ENCODE results near the gene SMPD4.
A peak's percentile ranks its signal among the peaks of the same experiment; 100 is the strongest.
"Not testable (repeated sequence)": the region's sequence is repeated elsewhere in the genome, so short reads cannot be mapped to it uniquely, and the experiment has no call there.

SMPD4 gene

DNA sequence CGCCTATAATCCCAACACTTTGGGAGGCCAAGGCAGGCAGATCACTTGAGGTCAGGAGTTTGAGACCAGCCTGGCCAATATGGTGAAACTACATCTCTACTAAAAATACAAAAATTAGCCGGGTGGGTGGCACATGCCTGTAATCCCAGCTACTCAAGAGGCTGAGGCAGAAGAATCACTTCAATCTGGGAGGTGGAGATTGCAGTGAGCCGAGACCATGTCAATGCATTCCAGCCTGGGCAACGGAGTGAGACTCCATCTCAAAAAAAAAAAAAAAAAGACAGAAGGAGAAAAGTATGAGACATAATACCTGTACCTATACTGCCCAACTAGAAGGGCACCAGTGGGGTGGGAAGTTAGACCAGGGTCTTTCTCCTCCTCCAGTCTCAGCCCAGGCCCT lies 22.0 kb downstream of the SMPD4 start:
- DNase-seq (ENCODE audit: low spot score) = not testable (repeated sequence)

DNA sequence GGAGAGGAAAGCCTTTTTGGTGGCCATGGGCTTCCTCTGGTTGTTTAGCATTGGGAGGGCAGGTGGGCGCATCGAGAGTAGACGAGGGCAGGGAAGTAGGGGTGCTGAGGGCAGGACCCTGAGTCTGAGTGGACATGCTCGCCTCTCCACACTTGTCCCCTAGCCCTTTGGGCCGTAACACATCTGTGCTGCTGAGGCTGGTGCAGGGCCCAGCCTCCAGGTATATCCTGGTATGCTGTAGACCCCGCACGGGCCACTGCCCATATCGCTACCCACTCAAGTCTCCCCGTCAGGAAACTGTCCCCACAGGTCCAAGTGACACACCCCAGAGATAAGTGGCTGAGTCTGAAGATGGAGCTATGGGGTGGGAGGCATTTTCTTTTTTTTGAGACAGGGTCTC lies 22.8 kb downstream of the SMPD4 start:
- no peak for DNase-seq (ENCODE audit: low spot score)

DNA sequence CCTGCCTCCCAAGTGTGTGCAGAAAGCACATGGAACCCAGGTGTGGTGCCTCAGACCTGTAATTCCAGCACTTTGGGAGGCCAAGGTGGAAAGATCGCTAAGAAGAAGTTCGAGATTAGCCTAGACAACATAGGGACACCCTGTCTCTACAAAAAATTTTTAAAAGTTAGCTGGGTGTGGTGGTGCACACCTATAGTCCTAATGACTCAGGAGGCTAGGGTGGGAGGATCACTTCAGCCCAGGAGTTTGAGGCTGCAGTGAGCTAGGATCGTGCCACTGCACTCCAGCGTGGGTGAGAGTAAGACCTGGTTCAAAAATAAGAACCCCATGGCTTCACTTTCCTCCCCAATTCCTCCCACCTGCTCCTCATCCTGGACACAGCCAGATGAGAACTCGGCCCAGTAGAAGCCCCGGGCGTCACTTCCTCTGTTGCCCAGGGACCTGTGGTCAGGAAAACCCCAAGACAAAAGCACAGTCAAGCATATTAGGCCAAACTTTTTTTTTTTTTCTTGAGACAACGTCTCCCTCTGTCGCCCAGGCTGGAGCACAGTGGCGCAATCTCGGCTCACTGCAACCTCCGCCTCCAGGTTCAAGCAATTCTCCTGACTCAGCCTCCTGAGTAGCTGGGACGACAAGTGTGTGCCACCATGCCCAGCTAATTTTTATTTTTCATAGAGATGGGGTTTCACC lies 23.4 kb downstream of the SMPD4 start:
- DNase-seq (ENCODE audit: low spot score) = not testable (repeated sequence)

DNA sequence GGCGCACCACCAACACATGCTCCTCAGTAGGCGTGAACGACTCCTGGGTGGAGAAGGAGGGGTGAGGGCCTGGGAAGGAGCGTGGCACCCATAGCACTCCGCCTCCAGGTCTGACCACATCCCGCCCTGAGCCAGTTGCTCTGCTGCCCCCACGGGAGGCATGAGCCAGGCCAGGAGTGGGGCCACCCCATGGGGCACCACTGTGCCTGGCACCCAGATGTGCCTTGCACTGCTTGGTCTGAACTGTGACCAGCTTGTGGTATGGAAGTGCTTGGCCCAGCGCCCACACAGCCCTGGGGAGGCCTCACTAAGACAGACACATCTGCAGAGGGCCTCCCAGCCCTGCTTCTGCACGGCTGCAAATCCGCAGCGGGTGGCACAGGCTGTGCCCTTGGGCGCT lies 24.0 kb downstream of the SMPD4 start:
- DNase-seq (ENCODE audit: low spot score) = not testable (repeated sequence)

DNA sequence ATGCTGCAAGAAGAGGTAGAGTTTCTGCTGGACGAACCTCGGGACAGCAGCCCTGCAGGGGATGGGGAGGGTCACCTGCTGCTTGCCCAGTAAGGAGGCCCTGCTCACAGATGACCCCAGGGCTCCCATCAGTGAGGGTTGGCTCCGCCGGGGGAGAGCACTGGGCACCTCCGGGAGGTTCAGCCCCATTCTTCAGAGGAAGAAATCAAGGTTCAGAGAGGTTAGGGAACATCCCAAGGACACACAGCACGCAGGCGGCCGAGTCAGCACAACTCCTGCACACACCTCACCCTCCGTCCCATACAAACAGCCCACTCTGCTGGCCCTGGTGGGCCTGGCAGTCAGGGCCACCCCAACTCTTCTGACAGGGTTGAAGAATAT lies 24.8 kb downstream of the SMPD4 start:
- DNase-seq (ENCODE audit: low spot score) = no peak

DNA sequence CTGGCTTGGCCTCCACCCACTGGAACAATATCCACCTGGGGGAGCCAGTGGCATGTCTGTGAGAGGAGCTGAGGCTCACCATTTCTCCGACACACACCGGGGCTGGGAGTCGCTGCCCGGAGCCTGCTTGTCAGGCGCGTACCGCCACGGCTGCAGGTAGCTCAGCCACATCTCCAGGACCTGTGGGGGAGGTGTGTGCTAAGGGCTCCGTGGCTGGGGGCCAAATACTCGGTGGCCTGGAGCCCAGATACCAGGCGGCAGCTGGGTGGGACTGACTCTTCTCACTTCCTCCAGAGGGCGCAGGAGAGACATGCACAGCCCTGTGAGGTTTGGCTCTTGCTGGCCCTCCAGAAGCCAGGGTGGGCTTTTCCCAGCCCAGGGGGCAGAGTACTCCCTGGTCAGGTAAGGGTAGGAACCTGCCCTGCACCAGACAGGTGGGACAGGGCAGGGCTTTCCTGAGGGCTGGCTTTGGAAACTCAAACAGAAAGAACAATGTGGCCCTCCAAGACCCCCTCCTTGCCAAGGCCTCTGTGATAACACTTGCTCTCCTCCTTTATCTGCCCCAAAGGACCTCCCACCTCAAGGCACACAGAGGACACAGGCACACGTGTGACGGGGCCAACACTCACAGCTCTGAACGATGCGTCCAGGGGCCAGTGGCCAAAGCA lies 25.3 kb downstream of the SMPD4 start:
- DNase-seq (ENCODE audit: low spot score) = peak; percentile 34

DNA sequence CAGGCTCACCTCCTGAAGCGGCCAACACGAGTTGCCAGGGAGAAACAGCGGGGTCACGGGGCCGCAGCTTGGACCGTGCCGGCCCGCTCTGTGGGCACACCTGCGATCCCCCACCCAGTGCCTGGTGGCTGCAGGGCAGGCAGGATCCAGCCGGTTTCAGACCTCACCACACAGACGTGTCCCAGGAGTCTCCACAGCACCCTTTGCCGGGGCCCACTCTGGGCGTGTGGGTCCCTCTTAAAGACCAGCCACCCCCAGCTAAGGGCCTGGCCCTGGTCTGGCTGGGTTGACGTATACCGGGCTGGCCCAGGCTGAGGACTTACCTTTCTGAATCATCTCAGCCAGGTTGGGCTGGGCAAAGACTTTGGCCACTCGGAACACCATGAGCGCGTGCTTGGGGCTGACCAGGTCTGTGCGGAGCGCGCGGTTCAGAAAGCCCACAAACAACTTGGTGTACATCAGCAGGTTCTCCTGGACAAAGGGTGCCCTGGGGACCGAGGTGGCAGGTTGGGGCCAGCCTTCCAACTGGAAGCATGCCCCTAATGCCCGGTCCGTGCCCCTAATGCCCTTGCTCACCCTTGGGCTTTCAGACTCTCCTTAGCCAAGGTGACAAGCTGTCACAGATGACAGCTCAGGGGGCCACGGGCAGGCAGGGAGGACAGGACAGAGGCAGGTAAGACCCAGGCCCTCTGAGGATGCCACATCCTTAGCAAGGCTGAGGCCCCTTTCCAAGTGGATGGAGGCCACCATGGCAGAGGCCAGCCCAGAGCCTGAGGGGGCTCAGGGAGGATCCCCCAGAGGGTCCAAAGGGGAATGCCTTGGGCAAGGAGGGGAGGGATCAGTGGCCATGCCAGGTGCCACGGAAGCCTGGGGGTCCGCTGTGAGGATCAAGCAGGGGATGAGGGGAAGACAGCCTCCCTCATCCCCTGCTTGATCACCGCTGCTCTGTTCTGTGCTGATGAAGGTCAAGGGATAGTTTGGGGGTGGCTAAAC lies 26.3 kb downstream of the SMPD4 start:
- DNase-seq (ENCODE audit: low spot score) = no peak

DNA sequence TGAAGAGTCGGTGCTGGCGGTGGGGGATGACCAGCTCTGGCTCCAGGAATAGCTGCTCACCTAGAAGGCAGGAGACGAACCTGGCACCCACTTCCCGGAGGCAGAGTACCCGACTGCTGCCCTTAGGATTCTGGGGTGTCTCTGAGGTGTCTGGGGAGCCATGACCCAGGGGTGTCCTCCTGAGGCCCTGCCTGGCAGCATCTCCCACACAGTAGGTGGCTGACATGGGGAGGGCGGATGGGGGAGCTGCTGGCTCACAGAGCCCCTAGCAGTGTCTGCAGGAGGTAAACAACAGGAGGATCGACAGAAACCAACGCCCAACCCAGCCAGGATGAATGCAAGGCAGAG lies 27.0 kb downstream of the SMPD4 start:
- not testable (repeated sequence) for DNase-seq (ENCODE audit: low spot score)

DNA sequence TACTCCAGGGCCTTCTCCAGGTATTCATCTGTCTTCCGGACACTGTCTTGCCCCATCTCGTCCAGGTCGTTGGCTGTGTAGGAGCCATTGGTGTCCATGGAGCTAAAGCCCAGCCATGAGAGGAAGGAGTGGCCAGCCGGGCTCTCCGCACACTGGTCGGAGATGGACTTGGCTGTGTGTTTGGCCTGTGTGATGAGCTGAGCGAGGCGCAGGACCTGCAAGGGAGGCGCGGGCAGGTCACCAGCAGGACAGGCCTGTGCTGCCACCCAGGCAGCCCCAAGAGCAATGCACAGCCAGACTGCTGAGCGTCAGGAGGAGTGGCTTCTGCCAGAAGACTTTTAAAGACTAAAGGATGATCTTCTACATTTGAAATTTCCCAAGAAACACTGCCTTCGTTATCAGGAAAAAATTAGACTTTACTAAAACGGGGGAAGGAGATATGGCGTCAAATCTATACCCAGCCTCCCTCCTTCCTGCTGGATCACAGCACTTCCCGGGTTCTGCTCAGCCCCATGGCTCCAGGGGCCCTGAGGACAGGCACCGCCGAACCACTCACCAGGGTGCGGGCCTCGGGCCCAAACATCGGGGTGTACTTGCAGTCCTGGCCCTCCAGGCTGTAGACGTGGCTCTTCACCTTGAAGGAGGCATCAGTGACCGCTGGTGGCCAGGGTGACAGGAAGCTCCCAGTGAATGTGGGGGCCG lies 27.5 kb downstream of the SMPD4 start:
- DNase-seq (ENCODE audit: low spot score) = not testable (repeated sequence)

DNA sequence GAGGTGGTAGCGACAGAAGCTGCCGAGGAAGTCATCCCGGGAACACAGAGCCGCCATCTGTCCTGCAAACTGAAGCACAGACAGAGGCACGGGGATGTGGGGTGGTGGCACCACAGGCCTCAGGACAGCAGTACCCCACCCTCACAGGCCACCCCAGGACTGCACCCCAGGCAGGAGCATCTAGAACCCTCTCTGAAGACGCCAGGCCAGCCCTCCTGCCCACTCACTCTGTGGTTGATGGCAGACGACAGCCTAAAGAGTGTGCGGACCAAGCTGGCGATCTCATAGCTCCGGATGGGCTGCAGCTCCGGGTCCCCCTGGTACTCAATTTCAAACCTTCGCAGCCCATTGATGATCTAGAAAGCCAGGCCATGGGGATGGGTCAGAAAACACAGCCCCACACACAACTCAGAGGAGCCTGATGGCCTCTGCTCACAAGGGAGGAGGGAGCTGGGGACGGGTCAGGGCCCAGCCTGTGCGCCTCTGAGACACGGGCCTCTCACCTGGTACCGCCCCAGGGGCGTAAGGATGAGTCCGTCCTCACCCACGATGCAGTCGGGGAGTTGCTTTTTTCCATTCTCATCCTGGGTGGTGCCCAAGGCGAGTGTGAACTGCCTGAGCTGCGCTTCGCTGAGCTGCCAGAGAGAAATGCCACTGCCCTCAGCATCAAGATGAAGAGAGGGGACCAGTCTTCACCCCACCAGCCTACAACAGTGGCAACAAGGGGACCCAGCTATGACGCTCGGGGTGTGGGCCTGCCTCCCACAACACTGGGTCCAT lies 28.4 kb downstream of the SMPD4 start:
- no peak for DNase-seq (ENCODE audit: low spot score)

DNA sequence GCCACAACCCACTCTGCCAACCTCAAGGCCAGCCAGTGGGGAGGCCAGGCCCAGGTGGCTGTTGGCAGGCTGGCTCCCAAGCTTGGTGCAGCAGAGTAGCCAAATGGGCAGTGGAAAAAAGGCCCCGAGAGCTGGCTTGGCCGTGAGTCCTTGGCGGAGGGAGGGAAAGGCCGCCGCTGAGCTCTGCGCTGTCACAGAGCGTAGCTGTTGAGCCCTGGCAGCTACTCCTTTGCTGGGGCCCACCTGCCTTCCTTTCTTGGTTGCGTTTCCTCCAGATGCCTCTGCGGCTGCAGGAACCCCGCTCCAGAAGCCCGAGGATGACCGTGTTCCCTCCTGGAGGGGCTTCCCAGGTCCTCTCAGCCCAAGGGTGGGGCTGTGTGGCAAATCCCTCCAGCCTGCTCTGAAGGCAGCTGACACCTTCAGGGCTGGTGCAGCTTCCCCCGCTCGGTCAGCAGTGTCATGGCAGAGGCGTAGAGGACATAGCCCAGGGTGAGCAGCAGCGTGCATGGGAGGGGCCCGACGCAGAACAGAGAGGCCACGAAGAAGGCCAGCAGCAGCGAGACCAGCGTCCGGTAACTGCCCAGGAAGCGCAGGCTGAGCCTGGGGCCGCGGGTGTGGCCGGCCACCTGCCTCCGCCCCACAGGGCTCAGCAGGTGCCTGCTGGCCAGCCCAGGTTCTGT lies 29.1 kb downstream of the SMPD4 start:
- DNase-seq (ENCODE audit: low spot score) = not testable (repeated sequence)

DNA sequence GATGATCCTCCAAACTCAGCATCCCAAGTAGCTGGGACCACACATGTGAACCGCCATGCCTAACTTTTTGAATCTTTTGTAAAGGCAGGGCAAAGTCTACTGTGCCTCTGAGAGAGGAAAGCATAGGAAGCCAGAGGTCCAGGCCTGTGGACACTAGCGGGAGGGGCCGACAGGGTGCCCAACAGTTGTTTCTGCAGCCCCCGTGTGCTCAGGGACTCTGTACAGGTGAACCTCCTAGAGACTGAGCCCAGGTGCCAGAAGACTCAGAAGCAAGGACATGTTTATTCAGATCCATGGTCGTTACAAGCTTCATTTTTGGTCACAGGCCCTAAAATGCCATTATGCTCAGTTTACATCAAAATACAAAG lies 30.3 kb downstream of the SMPD4 start:
- DNase-seq (ENCODE audit: low spot score) = not testable (repeated sequence)

DNA sequence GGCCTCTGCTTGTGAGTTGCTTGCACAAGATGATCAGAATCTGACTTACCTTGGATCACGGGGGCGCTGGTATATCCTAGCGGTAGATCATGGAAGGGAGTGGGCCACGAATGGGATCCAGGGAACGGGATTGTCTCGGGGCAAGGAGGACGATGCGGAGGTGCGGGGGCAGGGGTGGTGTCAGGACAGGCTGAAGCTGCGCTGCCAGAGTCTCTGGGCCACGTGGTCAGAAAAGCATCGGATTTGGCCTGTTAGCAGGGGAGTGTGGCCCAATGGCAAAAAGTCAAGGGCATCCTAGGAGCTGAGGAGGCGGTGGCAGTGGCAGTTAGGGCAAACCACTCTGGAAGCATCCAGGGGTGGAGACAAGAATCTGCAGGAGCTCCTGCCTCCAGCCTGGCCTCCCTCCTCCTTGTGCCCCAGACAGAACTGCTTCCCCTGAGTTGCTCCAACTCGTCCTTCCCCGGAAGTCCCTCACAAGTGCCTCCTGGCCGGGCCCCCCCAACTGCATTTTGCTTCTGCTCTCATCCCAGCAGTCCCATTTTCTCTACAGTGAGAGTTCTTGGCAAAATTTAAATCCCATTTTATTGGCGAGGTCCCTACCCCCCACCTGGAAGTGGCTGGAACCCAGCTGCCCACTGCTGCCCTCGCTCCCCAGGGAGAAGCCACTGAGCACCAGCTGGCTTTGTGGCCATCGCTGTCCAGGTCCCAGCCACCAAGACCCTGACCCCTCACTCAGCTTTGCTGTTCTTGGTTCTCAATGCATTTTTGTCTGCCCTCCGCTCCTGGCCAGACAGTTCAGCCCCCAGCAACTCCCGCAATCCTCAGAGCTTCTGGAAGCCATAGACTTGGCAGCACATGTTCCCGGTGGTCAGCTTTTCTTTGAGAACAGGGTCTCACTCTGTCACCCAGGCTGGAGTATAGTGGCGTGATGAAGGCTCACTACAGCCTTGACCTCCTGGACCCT lies 30.9 kb downstream of the SMPD4 start:
- no peak for DNase-seq (ENCODE audit: low spot score)

DNA sequence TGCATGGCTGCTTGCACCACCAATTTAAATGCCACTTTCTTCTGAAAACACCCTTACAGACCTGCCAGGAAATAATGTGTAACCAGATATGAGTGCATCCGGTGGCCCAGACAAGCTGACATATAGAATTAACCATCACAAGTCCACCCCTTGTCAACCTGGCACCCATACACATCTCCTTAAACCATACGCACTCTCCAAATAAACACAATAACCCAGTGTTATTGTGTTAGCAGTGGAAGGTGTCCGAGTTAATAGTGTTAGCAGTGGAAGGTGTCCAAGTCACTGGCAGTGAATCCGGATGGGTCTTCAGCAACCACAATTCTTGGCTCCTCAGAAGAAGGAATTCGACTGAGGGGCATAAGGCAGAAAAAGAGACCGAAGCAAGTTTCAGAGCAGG lies 32.9 kb downstream of the SMPD4 start:
- DNase-seq (ENCODE audit: low spot score) = not testable (repeated sequence)

DNA sequence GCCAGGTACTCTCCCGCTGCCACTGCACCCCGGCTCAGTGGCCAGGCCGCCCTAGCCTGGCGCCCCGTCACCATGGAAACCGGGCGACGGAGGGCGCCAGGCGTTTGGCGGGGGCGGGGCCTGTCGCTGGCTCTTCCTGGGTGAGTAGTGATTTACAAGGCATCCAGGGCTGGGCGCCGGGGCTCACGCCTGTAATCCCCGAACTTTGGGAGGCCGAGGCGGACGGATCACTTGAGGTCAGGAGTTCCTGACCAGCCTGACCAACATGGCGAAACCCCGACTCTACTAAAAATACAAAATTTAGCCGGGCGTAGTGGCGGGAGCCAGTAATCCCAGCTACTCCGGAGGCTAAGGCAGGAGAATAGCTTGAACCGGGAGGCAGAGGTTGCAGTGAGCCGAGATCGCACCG lies 36.4 kb downstream of the SMPD4 start, which contains the start of gene CCDC74B:
Gene CCDC74B (minus strand): TSS at position 107 of the 409 bp plus-strand sequence. CDS start 116 bp downstream, outside the sequence.
- not testable (repeated sequence) for DNase-seq (ENCODE audit: low spot score)

DNA sequence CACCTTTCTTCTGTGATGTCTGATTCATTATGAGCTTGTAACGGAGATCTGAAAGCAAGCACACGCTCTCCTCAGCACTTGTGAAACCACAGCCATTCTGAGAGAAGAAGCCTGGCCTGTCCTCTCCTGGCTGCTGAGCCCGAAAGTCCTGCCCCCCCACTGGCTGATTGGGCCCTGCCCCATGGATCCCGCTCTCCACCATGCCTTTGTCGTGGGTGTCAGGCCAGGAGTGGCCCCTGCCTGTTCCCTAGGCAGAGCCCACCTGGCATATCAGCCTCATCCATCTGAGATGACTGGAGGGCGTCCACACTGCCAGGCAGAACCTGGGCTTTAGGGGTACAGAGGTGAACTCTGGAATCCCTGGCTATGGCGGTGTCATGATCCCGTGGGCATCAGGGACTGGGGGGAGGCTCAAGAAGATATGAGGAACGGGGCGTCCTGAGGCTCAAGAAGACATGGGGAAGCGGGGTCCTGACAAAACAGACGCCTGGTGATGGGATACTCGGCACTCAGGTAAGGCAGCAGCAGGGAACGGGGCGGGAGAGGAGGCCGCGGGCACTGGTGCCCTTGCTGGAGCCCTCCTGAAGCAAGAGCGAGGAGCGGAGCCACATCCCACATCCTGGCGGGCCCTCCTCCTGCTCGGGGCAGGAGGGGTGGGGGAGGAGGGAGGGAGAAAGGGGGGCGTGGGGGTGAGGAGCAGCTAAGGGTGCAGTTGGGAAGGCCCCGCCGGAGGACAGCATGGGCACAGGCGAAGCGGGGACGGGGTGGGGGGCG lies 37.9 kb downstream of the SMPD4 start:
- not testable (repeated sequence) for DNase-seq (ENCODE audit: low spot score)

DNA sequence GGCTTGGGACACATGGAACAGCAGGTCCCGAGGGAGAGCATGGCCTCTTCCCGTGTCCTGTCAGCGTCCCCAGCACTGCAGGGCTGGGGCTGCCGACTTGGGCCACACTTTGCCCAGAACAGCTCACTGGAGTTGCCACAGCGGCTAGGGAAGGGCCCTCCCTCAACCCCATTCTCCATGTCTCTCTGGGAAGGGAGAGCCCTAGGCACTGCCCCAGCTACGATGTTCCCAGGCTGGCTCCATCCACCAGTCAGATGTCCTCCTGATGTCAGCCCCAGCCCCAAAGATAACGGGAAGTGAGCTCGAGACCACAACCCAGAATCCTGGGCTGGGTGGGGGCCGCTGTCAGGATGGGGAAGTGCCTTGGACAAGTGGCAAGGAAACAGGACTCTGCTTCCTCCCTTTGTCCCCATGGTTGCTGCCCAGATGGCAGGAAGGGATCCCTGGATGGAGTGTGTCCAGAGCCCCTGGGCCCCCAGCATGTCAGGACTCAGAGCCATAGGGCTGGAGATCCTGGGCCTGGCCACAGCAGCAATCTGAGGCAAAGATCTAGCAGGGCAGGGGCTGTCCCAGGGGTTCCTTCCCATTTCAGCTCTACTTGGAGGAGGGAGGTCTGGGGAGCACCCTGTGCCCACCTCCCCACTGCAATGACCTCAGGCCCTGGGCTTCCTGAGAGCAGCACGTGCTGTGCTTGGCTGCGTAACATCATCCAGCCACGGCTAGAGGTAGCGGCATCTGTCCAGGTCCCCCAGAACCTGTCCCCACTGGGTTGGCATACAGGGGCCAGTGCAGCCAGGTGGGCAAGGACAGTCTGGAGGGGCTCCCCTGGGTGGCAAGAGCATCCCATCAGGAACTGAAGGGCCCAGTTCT lies 38.8 kb downstream of the SMPD4 start:
- DNase-seq (ENCODE audit: low spot score) = not testable (repeated sequence)
